ENCODE measurements around the gene UGT3A2. TPM values are rescaled to one million over a fixed set of nuclear protein-coding genes. Genes with fewer than 3 reads are reported as not detected.

UGT3A2 gene
- total and polyA plus RNA-seq, 2 donors (not counting 1 experiment from before 2014, with no cell fraction given) = not detected

DNA sequence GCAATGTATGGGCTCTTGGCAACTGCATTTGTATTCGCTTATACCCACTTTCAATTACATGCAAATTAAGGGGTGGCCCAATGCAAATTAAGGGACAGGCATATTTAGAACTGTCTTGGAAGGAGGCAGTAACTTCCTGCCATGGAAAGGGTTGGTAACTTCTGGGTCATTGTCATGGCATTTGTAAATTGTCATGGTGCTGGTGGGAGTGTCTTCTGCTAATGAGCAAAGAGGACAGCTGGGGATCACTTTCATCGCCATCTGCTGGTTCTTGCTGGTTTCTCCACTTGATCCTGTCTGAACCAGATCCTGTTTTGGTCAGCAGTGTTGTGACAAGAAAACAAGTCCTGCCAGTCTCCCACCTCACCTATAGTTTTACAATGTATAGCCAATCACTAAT, 23.3 kb upstream of the UGT3A2 start:
- Histone ChIP-seq H3K4me1 (ENCODE audit: control insufficient read depth in 2 of 2, insufficient read depth in 2 of 2, low read length in 2 of 2) (no peaks in the 10 kb centered on the region), H4K20me1 (ENCODE audit: control insufficient read depth, insufficient read depth, low read length, poor library complexity, severe bottlenecking) (no peaks in the 10 kb centered on the region), H3K27me3 (replicated peaks in 1 of 4; ENCODE audit: control extremely low read depth in 1 of 4, control insufficient read depth in 3 of 4, insufficient read depth in 4 of 4, low read length in 3 of 4) (no peaks in the 10 kb centered on the region), H3K9me3 (ENCODE audit: control extremely low read depth in 1 of 3, control insufficient read depth in 2 of 3, insufficient read depth in 1 of 3, low read length in 2 of 3) (peaks cover 0 to 8% (median 0%) of the 10 kb centered on the region in 3 donors), H2AFZ (ENCODE audit: insufficient read depth, low read depth, low read length, poor library complexity, severe bottlenecking) (no peak overlapping the region), H3K4me2 (replicated peaks; ENCODE audit: low read depth, low read length, poor library complexity, severe bottlenecking) (no peak overlapping the region), H3K79me2 (ENCODE audit: control insufficient read depth, insufficient read depth, low read length) (no peaks in the 10 kb centered on the region), H3K4me3 (ENCODE audit: control extremely low read depth in 1 of 5, extremely low read depth in 1 of 5, insufficient read depth in 1 of 5, low read depth in 2 of 5, low read length in 4 of 5) (no peak overlapping the region), H3K9ac (ENCODE audit: low read length) (no peak overlapping the region), H3K27ac (ENCODE audit: low read length in 2 of 2) (no peak overlapping the region), H3K36me3 (replicated peaks in 1 of 2; ENCODE audit: control extremely low read depth in 1 of 2, control insufficient read depth in 1 of 2, extremely low read depth in 1 of 2, insufficient read depth in 2 of 2, low read length in 1 of 2) (no peaks in the 10 kb centered on the region)
- no peak overlapping the region for H3K27ac Mint-ChIP-seq
- ATAC-seq (ENCODE audit: low read depth) (no peak), DNase-seq (no peak)
- intact Hi-C loops (cut with micrococcal nuclease) = no loop called here
- ChIA-PET CTCF (interaction anchor here (1.4 kb wide), 1 partner anchor 11 kb away, joined by 8 read pairs; no protein-coding TSS in a partner anchor), POLR2A (no interaction called here)
- no peaks in the 10 kb centered on the region for H3K4me1 Mint-ChIP-seq
- TF ChIP-seq EZH2 (IDR thresholded peaks at IDR 0.05; ENCODE audit: borderline replicate concordance, insufficient read depth, low read depth, low read length, poor library complexity, severe bottlenecking) (no peak), CTCF (IDR thresholded peaks at IDR 0.05) (no peak)
- H3K27me3 Mint-ChIP-seq = peaks cover 3% of the 10 kb centered on the region
- 100% methylated on average over 1 of the region's 2 CpGs for WGBS (ENCODE audit: insufficient coverage)
- no peak overlapping the region for H3K4me3 Mint-ChIP-seq
- H3K9me3 Mint-ChIP-seq (ENCODE audit: insufficient read depth) = peaks cover 8% of the 10 kb centered on the region

DNA sequence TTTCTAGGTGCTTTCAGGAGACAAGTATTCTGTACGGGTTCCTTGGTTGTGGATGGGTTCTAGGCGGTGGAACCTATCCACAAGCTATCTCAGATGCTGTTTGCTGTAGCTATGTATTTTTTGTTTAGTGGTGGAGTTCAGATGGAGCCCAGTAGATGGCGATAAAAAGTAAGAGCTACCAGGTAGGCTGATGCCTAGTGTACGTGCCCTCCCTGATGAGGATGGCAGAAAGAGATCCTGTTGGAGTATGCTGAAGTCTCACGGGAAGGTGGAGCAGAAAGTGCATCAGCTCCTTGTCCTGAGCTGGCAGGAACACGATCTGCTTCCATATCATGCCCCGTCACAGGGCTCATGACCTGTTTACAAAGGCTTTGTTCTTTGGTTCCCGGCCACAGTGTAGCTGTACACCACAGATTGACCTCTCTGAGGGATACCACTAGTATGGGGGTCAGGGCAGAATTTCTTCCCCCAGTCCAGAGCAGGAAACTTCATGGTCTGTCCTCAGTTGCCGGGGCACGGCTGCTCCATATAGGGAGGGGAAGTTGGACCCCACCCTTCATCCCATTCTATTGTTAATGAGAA, 12.6 kb upstream of the UGT3A2 start:
- ChIA-PET CTCF (interaction anchor here (0.7 to 2.4 kb wide), 14 partner anchors 10 to 614 kb away, joined by 3 to 15 read pairs (median 4); no protein-coding TSS in a partner anchor), POLR2A (no interaction called here)
- H3K4me2 ChIP-seq (replicated peaks; ENCODE audit: low read depth, low read length, poor library complexity, severe bottlenecking) = no peak overlapping the region
- peaks cover 0 to 2% (median 0%) of the 10 kb centered on the region in 4 experiments for H3K27me3 ChIP-seq (replicated peaks in 1 of 4; ENCODE audit: control extremely low read depth in 1 of 4, control insufficient read depth in 3 of 4, insufficient read depth in 4 of 4, low read length in 3 of 4)
- no peaks in the 10 kb centered on the region for H3K9me3 ChIP-seq (ENCODE audit: control extremely low read depth in 1 of 3, control insufficient read depth in 2 of 3, insufficient read depth in 1 of 3, low read length in 2 of 3)
- H3K27ac ChIP-seq (ENCODE audit: low read length in 2 of 2) = no peak overlapping the region
- H3K79me2 ChIP-seq (ENCODE audit: control insufficient read depth, insufficient read depth, low read length) = no peaks in the 10 kb centered on the region
- no peak overlapping the region for H3K9ac ChIP-seq (ENCODE audit: low read length)
- ATAC-seq (ENCODE audit: low read depth) (peak; percentile 63), DNase-seq (peak; percentile 43)
- H3K27ac Mint-ChIP-seq = no peak overlapping the region
- H3K4me3 Mint-ChIP-seq = no peak overlapping the region
- no peaks in the 10 kb centered on the region for H3K4me1 Mint-ChIP-seq
- peak; percentile 75 for TF ChIP-seq CTCF (IDR thresholded peaks at IDR 0.05)
- no peak for TF ChIP-seq EZH2 (IDR thresholded peaks at IDR 0.05; ENCODE audit: borderline replicate concordance, insufficient read depth, low read depth, low read length, poor library complexity, severe bottlenecking)
- H3K9me3 Mint-ChIP-seq (ENCODE audit: insufficient read depth) = peaks cover 5% of the 10 kb centered on the region
- WGBS (ENCODE audit: insufficient coverage) = 34% methylated on average over 7 of the region's 10 CpGs
- H3K27me3 Mint-ChIP-seq = peaks cover 26% of the 10 kb centered on the region
- intact Hi-C loops (cut with micrococcal nuclease) = loop anchor here (1.0 to 5.0 kb wide), 2 partner anchors 226 to 613 kb away; no protein-coding TSS in a partner anchor
- H3K4me3 ChIP-seq (ENCODE audit: control extremely low read depth in 1 of 5, extremely low read depth in 1 of 5, insufficient read depth in 1 of 5, low read depth in 2 of 5, low read length in 4 of 5) = no peak overlapping the region
- H4K20me1 ChIP-seq (ENCODE audit: control insufficient read depth, insufficient read depth, low read length, poor library complexity, severe bottlenecking) = no peaks in the 10 kb centered on the region
- H3K36me3 ChIP-seq (replicated peaks in 1 of 2; ENCODE audit: control extremely low read depth in 1 of 2, control insufficient read depth in 1 of 2, extremely low read depth in 1 of 2, insufficient read depth in 2 of 2, low read length in 1 of 2) = no peaks in the 10 kb centered on the region
- no peak overlapping the region for H2AFZ ChIP-seq (ENCODE audit: insufficient read depth, low read depth, low read length, poor library complexity, severe bottlenecking)
- H3K4me1 ChIP-seq (ENCODE audit: control insufficient read depth in 2 of 2, insufficient read depth in 2 of 2, low read length in 2 of 2) = no peaks in the 10 kb centered on the region

Measured in B cell (primary cell).